ENCODE data around the gene ANXA11. TPM values are rescaled to one million over a fixed set of nuclear protein-coding genes. Genes with fewer than 3 reads are reported as not detected.
A peak's percentile ranks its signal among the peaks of the same experiment; 100 is the strongest.
"Not testable (repeated sequence)": the region's sequence is repeated elsewhere in the genome, so short reads cannot be mapped to it uniquely, and the experiment has no call there.

The ANXA11 gene
- total RNA-seq, 1 donor from 2014 or later, result 2.3 TPM

GRCh38 chr10:80148166-80148805 lies 57.1 kb downstream of the ANXA11 start:
- H3K4me1 Mint-ChIP-seq (ENCODE audit: low read depth, unreplicated experiment), result no peaks in the 10 kb centered on the region
- no peaks in the 10 kb centered on the region for H3K36me3 Mint-ChIP-seq (ENCODE audit: unreplicated experiment)
- H3K9me3 Mint-ChIP-seq (ENCODE audit: unreplicated experiment), result peaks cover 1% of the 10 kb centered on the region
- DNase-seq, result no peak
- H3K4me3 Mint-ChIP-seq (ENCODE audit: unreplicated experiment), result no peak overlapping the region
- TF ChIP-seq CTCF (IDR thresholded peaks at IDR 0.05; ENCODE audit: partially characterized antibody, unreplicated experiment), result no peak
- H3K27me3 Mint-ChIP-seq (ENCODE audit: unreplicated experiment), result peaks cover 4% of the 10 kb centered on the region
- H3K27ac Mint-ChIP-seq (ENCODE audit: unreplicated experiment), result no peak overlapping the region

GRCh38 chr10:80146918-80147317 lies 58.4 kb downstream of the ANXA11 start:
- Mint-ChIP-seq H3K27ac (ENCODE audit: unreplicated experiment) (no peak overlapping the region), H3K4me3 (ENCODE audit: unreplicated experiment) (no peak overlapping the region), H3K27me3 (ENCODE audit: unreplicated experiment) (peaks cover 4% of the 10 kb centered on the region), H3K36me3 (ENCODE audit: unreplicated experiment) (no peaks in the 10 kb centered on the region), H3K9me3 (ENCODE audit: unreplicated experiment) (peaks cover 1% of the 10 kb centered on the region), H3K4me1 (ENCODE audit: low read depth, unreplicated experiment) (no peaks in the 10 kb centered on the region)
- DNase-seq, result no peak
- TF ChIP-seq CTCF (IDR thresholded peaks at IDR 0.05; ENCODE audit: partially characterized antibody, unreplicated experiment), result no peak

GRCh38 chr10:80145406-80146308 lies 59.7 kb downstream of the ANXA11 start:
- not testable (repeated sequence) for DNase-seq; H3K27me3 Mint-ChIP-seq (ENCODE audit: unreplicated experiment); H3K4me1 Mint-ChIP-seq (ENCODE audit: low read depth, unreplicated experiment); H3K27ac Mint-ChIP-seq (ENCODE audit: unreplicated experiment); H3K36me3 Mint-ChIP-seq (ENCODE audit: unreplicated experiment); H3K9me3 Mint-ChIP-seq (ENCODE audit: unreplicated experiment); H3K4me3 Mint-ChIP-seq (ENCODE audit: unreplicated experiment)

GRCh38 chr10:80144696-80145131 lies 60.6 kb downstream of the ANXA11 start:
- no peaks in the 10 kb centered on the region for H3K4me1 Mint-ChIP-seq (ENCODE audit: low read depth, unreplicated experiment)
- peaks cover 2% of the 10 kb centered on the region for H3K27me3 Mint-ChIP-seq (ENCODE audit: unreplicated experiment)
- no peak overlapping the region for H3K27ac Mint-ChIP-seq (ENCODE audit: unreplicated experiment)
- H3K9me3 Mint-ChIP-seq (ENCODE audit: unreplicated experiment), result peaks cover 1% of the 10 kb centered on the region
- H3K36me3 Mint-ChIP-seq (ENCODE audit: unreplicated experiment), result no peaks in the 10 kb centered on the region
- no peak for DNase-seq
- H3K4me3 Mint-ChIP-seq (ENCODE audit: unreplicated experiment), result no peak overlapping the region
- no peak for TF ChIP-seq CTCF (IDR thresholded peaks at IDR 0.05; ENCODE audit: partially characterized antibody, unreplicated experiment)

- TF ChIP-seq CTCF (IDR thresholded peaks at IDR 0.05; ENCODE audit: partially characterized antibody, unreplicated experiment), result peak; percentile 66
- Mint-ChIP-seq H3K4me3 (ENCODE audit: unreplicated experiment) (no peak overlapping the region), H3K27ac (ENCODE audit: unreplicated experiment) (no peak overlapping the region), H3K36me3 (ENCODE audit: unreplicated experiment) (no peaks in the 10 kb centered on the region), H3K4me1 (ENCODE audit: low read depth, unreplicated experiment) (no peaks in the 10 kb centered on the region), H3K27me3 (ENCODE audit: unreplicated experiment) (peaks cover 2% of the 10 kb centered on the region), H3K9me3 (ENCODE audit: unreplicated experiment) (peaks cover 3% of the 10 kb centered on the region)
- DNase-seq, result no peak
Measured at GRCh38 chr10:80144067-80144695, 61.2 kb downstream of the ANXA11 start.
